ENCODE data around the gene PPTC7.

- TF ChIP-seq CTCF (IDR thresholded peaks at IDR 0.05) (no peak), POLR2A (IDR thresholded peaks at IDR 0.05) (no peak)
Observed at GRCh38 chr12:110627500-110628195, 44.5 kb upstream of the PPTC7 start.

Data from uterus (tissue), 2 donors.